PC-3 (cell line): ENCODE results near the gene TCF7L1. TPM values are rescaled to one million over a fixed set of nuclear protein-coding genes. Genes with fewer than 3 reads are reported as not detected.

Source experiments
- ATAC-seq: fragments of 200-7000 bp; cut with Tn5 transposase; 2 replicates; pipeline ENCODE4 v1.9.1; 2020; ENCODE audit warnings: mild to moderate bottlenecking, moderate library complexity
- BruUV-seq: library from RNA; stranded (reverse); fragments of 400-500 nt; replicated peaks from 2 replicates; lab custom pipeline; 2021; lab: Mats Ljungman, UMichigan
- CTCF ChIA-PET: fragments of 300-600 bp; sonication (Branson Sonifier 250); formaldehyde crosslinking; loops from one replicate; lab custom pipeline; 2022; ENCODE audit warnings: antibody characterized with exemption; lab: Charles Lee
- POLR2A ChIA-PET: fragments of 300-600 bp; sonication (Branson Sonifier 250); formaldehyde crosslinking; loops from one replicate; lab custom pipeline; 2022; ENCODE audit warnings: antibody characterized with exemption; ENCODE audit not compliant: unreplicated experiment; lab: Charles Lee
- DNase-seq: peaks from one replicate; pipeline ENCODE4 v3.0.0-alpha.2; 2015
- H2AFZ ChIP-seq: fragments of 300-600 bp; sonication (generic); 2 replicates; pipeline ENCODE4 v1.6.0; 2016; ENCODE audit warnings: antibody characterized with exemption, low read length
- H3F3A ChIP-seq: fragments of 300-600 bp; sonication (generic); one replicate; pipeline ENCODE4 v1.6.0; 2017; ENCODE audit warnings: antibody characterized with exemption, low read length, control low read depth, mild to moderate bottlenecking; ENCODE audit not compliant: unreplicated experiment
- H3K27ac ChIP-seq: fragments of 300-600 bp; sonication (generic); 2 replicates; pipeline ENCODE4 v1.5.1; 2016; ENCODE audit warnings: mild to moderate bottlenecking, low read length
- H3K27me3 ChIP-seq: fragments of 300-600 bp; sonication (generic); 2 replicates; pipeline ENCODE4 v1.6.1; 2016; ENCODE audit warnings: low read length, mixed read lengths
- H3K36me3 ChIP-seq: fragments of 300-600 bp; sonication (generic); 2 replicates; pipeline ENCODE4 v1.6.1; 2016; ENCODE audit warnings: low read depth, mixed run types, low read length, mixed read lengths
- H3K4me1 ChIP-seq: fragments of 300-600 bp; sonication (generic); 2 replicates; pipeline ENCODE4 v1.5.1; 2016; ENCODE audit warnings: low read length; ENCODE audit not compliant: insufficient read depth
- H3K4me2 ChIP-seq: fragments of 300-600 bp; sonication (generic); 2 replicates; pipeline ENCODE4 v1.6.0; 2016; ENCODE audit warnings: low read length
- H3K4me3 ChIP-seq: fragments of 300-600 bp; sonication (generic); 2 replicates; pipeline ENCODE4 v1.5.1; 2016; ENCODE audit warnings: mild to moderate bottlenecking, low read length, mixed read lengths
- H3K79me2 ChIP-seq: fragments of 300-600 bp; sonication (generic); 2 replicates; pipeline ENCODE4 v1.6.1; 2017; ENCODE audit warnings: low read length, mixed read lengths
- H3K9ac ChIP-seq: fragments of 300-600 bp; sonication (generic); 2 replicates; pipeline ENCODE4 v1.6.0; 2016; ENCODE audit warnings: mild to moderate bottlenecking, low read length
- H3K9me2 ChIP-seq: fragments of 300-600 bp; sonication (generic); replicated peaks from 2 replicates; pipeline ENCODE4 v1.6.1; 2016; ENCODE audit warnings: mixed run types, low read length, mixed read lengths
- H3K9me3 ChIP-seq: fragments of 300-600 bp; sonication (generic); 2 replicates; pipeline ENCODE4 v1.6.1; 2016; ENCODE audit warnings: low read length, mixed read lengths
- H4K20me1 ChIP-seq: fragments of 300-600 bp; sonication (generic); 2 replicates; pipeline ENCODE4 v1.6.1; 2016; ENCODE audit warnings: low read length, mixed read lengths
- CTCF ChIP-seq: fragments of 300-600 bp; sonication (generic); conservative IDR thresholded peaks from 2 replicates; pipeline ENCODE4 v1.5.1; 2017; ENCODE audit warnings: antibody characterized with exemption, low read depth, mild to moderate bottlenecking, low read length
- EZH2 ChIP-seq: fragments of 300-600 bp; sonication (generic); IDR thresholded peaks from one replicate; pipeline ENCODE4 v1.6.1; 2017; ENCODE audit warnings: antibody characterized with exemption, mild to moderate bottlenecking, low read length; ENCODE audit not compliant: unreplicated experiment
- EZH2phosphoT487 ChIP-seq: fragments of 300-600 bp; sonication (generic); IDR thresholded peaks from 2 replicates; pipeline ENCODE4 v1.6.1; 2018; ENCODE audit warnings: mild to moderate bottlenecking, antibody characterized with exemption, low read length, borderline replicate concordance
- intact Hi-C: fragments of 100-400 bp; cut with micrococcal nuclease; formaldehyde crosslinking; loops from 2 replicates; pipeline ENCODE4 v1.9.0; 2023
- total RNA-seq: library from RNA; depleted of rRNA; stranded (reverse); fragments of >200 nt; gene quantifications from 2 replicates; pipeline ENCODE4 v1.2.3, GENCODE V29; 2014

TCF7L1 gene
- total RNA-seq, 1 experiment from 2014 or later = 1.8 TPM

DNA sequence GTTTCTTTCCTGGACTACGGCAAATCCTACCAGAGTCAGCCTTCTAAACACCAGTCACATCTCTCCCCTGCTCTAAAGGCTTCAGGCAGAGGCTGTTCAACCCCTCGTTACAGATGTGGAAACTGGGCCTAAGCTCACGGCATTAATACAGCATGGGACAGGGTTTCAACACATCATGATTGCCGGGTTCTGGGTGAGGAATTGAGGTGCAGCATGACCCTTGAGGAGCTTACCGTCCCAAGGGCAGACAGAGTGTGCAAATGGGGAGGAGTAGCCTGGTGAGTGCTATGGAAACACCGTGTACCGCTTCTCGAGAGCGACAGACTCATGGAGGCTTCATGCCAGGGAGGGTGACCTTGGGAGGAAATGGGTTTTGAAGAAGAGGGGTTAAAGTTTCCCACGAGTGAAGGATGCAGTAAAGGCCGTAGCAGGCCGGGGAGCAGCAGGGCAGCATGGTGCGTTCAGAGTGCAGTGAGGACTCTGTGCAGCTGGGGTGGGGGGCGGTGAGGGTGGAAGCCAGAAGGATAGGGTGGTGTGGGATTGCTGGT is 143.5 kb downstream of the TCF7L1 start:
- H3K4me1 ChIP-seq = peaks cover 6% of the 10 kb centered on the region
- H3K27ac ChIP-seq = no peak overlapping the region
- no peaks in the 10 kb centered on the region for H3K9me3 ChIP-seq
- no peaks in the 10 kb centered on the region for H3K9me2 ChIP-seq
- H4K20me1 ChIP-seq = no peaks in the 10 kb centered on the region
- no peaks in the 10 kb centered on the region for H3K27me3 ChIP-seq
- intact Hi-C loops = no loop called here
- DNase-seq (no peak), ATAC-seq (no peak)
- H3F3A ChIP-seq = no peaks in the 10 kb centered on the region
- CTCF ChIA-PET = no interaction called here
- POLR2A ChIA-PET = no interaction called here
- TF ChIP-seq EZH2 (no peak), EZH2phosphoT487 (no peak), CTCF (no peak)
- no peaks in the 10 kb centered on the region for H3K36me3 ChIP-seq
- no peak overlapping the region for H3K9ac ChIP-seq
- H3K79me2 ChIP-seq = no peaks in the 10 kb centered on the region
- no peak overlapping the region for H3K4me3 ChIP-seq
- H2AFZ ChIP-seq = no peak overlapping the region
- no peak overlapping the region for H3K4me2 ChIP-seq
- no TSS peak for BruUV-seq

- TF ChIP-seq EZH2phosphoT487 = no peak
- no peak for TF ChIP-seq EZH2
- Histone ChIP-seq H2AFZ (no peak overlapping the region), H3K27me3 (no peaks in the 10 kb centered on the region), H3K79me2 (no peaks in the 10 kb centered on the region), H3K4me3 (no peak overlapping the region), H3K9me2 (no peaks in the 10 kb centered on the region), H3K4me1 (peaks cover 6% of the 10 kb centered on the region), H3K9ac (no peak overlapping the region), H3K36me3 (no peaks in the 10 kb centered on the region), H3K4me2 (no peak overlapping the region), H3K27ac (no peak overlapping the region), H4K20me1 (no peaks in the 10 kb centered on the region), H3K9me3 (no peaks in the 10 kb centered on the region), H3F3A (no peaks in the 10 kb centered on the region)
- BruUV-seq = no TSS peak
- ATAC-seq (no peak), DNase-seq (no peak)
- POLR2A ChIA-PET = no interaction called here
- CTCF ChIA-PET = no interaction called here
- intact Hi-C loops = no loop called here
Observed at GRCh38 chr2:85277416-85278158, 144.4 kb downstream of the TCF7L1 start.

- TF ChIP-seq CTCF (no peak), EZH2 (no peak), EZH2phosphoT487 (no peak)
- H3F3A ChIP-seq = no peaks in the 10 kb centered on the region
- H3K27ac ChIP-seq = no peak overlapping the region
- H4K20me1 ChIP-seq = no peaks in the 10 kb centered on the region
- ATAC-seq (no peak), DNase-seq (no peak)
- H3K4me1 ChIP-seq = peaks cover 6% of the 10 kb centered on the region
- H3K4me3 ChIP-seq = no peak overlapping the region
- no peak overlapping the region for H3K4me2 ChIP-seq
- no peaks in the 10 kb centered on the region for H3K79me2 ChIP-seq
- no peaks in the 10 kb centered on the region for H3K9me2 ChIP-seq
- H3K27me3 ChIP-seq = no peaks in the 10 kb centered on the region
- CTCF ChIA-PET = no interaction called here
- H3K36me3 ChIP-seq = no peaks in the 10 kb centered on the region
- BruUV-seq = no TSS peak
- no peak overlapping the region for H3K9ac ChIP-seq
- intact Hi-C loops = no loop called here
- POLR2A ChIA-PET = no interaction called here
- no peaks in the 10 kb centered on the region for H3K9me3 ChIP-seq
- no peak overlapping the region for H2AFZ ChIP-seq
Observed at GRCh38 chr2:85278361-85278760, 145.2 kb downstream of the TCF7L1 start.
